Neural progenitor cell (in vitro differentiated cells): ENCODE measurements around the gene RGS11.

Experiments used
- CTCF ChIP-seq: fragments of 200-600 bp; sonication (generic); IDR thresholded peaks from 2 replicates; pipeline ENCODE4 v1.5.1; 2017; ENCODE audit warnings: antibody characterized with exemption, mild to moderate bottlenecking
- EZH2 ChIP-seq: fragments of 200-600 bp; sonication (generic); IDR thresholded peaks from 2 replicates; pipeline ENCODE4 v1.6.1; 2017; ENCODE audit warnings: antibody characterized with exemption, mild to moderate bottlenecking, moderate library complexity
- EZH2phosphoT487 ChIP-seq: fragments of 200-600 bp; sonication (generic); IDR thresholded peaks from 2 replicates; pipeline ENCODE4 v1.6.1; 2017; ENCODE audit warnings: antibody characterized with exemption

GRCh38 chr16:245105-245504 is 30.6 kb downstream of the RGS11 start:
- TF ChIP-seq CTCF = no peak
- no peak for TF ChIP-seq EZH2
- no peak for TF ChIP-seq EZH2phosphoT487
